GM13977 (cell line): Measurements from ENCODE around the gene PFAS.

Source experiments
- DNase-seq: peaks from one replicate; pipeline ENCODE4 v3.0.0; 2012; ENCODE audit warnings: low spot score
- in situ Hi-C: fragments of 300-500 bp; cut with MboI; formaldehyde crosslinking; loops from one replicate; pipeline ENCODE4 v1.12.0; 2022; ENCODE audit warnings: low sequenced_read_pairs, low pct_unique_long_range_greater_than_20kb, mixed read lengths, inconsistent platforms; ENCODE audit not compliant: unreplicated experiment
- TF ChIP-seq, protein P1 (sequence below): IDR thresholded peaks from 2 replicates; pipeline ENCODE4 v1.5.1; 2012; ENCODE audit warnings: mild to moderate bottlenecking, control low read depth; ENCODE audit not compliant: insufficient read depth; ENCODE audit errors: extremely low read depth, missing control alignments

Gene PFAS

DNA sequence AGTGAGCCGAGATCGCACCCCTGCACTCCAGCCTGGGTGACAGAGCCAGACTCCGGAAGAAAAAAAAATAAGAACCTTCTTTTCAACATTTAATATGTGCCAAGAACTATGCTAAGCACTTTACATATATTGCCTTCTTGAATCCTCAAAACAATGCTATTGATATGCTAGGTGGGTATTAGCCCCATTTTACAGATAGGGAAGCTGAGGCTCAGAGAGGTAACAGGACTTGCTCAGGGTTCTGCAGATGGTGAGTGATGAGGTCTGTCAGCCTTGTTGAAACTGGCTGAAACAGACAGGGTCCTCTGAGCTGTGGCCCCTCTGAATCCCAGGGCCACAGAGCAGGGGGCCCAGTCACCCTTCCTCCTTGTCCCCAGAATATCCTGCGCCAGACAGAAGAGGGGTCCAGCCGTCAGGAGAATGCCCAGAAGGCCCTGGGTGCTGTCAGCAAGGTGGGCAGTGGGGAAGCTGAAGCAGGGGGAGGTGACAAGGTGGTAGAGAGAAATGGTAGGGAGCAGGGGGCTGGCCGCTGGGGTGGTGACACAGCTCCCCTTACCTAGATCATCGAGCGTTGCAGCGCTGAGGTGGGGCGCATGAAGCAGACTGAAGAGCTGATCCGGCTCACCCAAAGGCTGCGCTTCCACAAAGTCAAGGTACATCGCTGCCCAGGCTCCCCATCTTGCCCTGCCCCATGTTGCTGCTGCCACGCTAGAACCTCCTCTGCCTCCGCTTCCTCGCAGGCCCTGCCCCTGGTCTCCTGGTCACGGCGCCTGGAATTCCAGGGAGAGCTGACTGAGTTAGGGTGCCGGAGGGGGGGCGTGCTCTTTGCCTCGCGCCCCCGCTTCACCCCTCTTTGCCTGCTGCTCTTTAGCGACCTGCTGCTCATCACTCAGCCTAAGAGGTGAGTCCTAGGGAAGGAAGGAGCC, 69.2 kb downstream of the PFAS start:
- in situ Hi-C loops: no loop called here
- DNase-seq: no peak
- TF ChIP-seq, protein P1, sequence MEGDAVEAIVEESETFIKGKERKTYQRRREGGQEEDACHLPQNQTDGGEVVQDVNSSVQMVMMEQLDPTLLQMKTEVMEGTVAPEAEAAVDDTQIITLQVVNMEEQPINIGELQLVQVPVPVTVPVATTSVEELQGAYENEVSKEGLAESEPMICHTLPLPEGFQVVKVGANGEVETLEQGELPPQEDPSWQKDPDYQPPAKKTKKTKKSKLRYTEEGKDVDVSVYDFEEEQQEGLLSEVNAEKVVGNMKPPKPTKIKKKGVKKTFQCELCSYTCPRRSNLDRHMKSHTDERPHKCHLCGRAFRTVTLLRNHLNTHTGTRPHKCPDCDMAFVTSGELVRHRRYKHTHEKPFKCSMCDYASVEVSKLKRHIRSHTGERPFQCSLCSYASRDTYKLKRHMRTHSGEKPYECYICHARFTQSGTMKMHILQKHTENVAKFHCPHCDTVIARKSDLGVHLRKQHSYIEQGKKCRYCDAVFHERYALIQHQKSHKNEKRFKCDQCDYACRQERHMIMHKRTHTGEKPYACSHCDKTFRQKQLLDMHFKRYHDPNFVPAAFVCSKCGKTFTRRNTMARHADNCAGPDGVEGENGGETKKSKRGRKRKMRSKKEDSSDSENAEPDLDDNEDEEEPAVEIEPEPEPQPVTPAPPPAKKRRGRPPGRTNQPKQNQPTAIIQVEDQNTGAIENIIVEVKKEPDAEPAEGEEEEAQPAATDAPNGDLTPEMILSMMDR: no peak
